HG02678 (cell line): ENCODE measurements around the gene LRP1B.

Experiments
- ATAC-seq: cut with Tn5 transposase; IDR thresholded peaks from one replicate; pipeline ENCODE4 v1.9.1; 2021; ENCODE audit warnings: mild to moderate bottlenecking, moderate library complexity; ENCODE audit not compliant: unreplicated experiment

LRP1B gene

DNA sequence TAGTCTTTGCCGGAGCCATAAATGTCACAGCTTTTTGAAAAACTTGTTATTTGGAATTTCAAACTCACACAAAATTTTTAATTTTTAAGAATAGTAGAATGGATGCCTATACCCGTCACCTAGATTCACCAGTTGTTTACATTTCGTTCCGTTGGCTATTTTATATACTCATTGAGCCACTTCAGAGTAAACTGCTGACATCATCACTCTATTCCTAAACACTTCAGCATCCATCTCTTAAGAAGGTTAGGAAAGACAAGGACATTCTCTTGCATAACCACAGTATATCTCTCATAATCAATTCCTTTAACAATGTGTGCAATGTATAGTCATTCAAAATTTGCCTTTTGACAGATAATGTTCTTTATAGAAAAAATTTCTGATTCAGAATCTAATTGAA, 1065.8 kb downstream of the LRP1B start:
- no peak for ATAC-seq

DNA sequence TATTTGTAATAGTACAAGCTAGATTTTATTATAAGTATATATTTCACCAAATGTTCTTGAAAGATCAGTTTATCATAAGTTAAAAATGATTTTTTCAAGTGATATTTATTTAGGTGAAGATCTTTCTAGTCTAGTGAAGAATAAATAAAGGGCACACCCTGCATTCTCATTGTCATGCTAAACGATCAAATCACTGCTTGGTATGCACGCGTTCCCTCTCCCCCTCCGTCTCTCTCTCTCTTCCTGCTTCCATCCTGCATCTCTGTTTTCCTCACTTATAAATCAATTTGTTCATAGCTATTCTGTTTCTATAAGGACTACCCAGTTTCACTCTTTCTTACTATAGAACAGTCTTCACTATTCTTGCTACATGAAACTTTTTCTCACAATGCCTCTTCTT, 1067.4 kb downstream of the LRP1B start:
- ATAC-seq: no peak

- ATAC-seq: no peak
Observed at GRCh38 chr2:141062443-141062842, 1068.4 kb downstream of the LRP1B start.

DNA sequence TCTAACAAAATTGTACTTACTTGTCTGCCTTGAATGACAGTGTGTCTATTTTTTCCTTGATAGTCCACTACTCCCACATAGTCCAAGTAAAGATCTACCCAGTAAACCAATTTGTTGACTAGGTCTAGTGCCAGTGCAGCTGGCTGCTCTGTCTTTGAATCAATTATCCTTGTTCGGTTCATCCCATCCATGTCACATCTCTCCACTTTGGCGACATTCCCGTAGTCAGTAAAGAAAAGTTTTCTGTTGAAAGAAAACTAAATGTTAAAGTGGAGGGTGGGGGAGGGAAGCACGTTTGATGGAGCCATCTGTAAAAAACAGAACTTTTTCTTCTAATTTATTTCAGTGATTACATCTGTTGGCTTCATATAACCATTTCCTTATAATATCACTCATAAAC, 1068.8 kb downstream of the LRP1B start:
- no peak for ATAC-seq

DNA sequence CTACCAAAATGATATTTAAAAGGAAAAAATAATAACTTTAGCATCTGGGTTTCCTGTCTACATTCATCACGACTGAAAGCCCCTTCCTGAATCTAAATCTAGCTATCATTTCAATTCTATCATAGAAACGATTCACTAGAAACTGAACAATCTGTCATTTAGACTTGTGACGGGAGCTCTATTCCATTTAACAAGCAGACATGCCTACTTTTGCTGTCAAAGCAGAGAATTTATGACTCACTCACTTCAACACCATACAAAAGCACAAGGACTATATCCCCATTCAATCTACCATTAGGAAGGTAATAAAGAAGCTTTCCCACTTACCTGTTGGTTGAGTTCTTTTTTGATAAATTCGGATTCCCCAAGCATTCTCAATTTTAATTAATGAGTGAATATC, 1072.3 kb downstream of the LRP1B start:
- no peak for ATAC-seq

DNA sequence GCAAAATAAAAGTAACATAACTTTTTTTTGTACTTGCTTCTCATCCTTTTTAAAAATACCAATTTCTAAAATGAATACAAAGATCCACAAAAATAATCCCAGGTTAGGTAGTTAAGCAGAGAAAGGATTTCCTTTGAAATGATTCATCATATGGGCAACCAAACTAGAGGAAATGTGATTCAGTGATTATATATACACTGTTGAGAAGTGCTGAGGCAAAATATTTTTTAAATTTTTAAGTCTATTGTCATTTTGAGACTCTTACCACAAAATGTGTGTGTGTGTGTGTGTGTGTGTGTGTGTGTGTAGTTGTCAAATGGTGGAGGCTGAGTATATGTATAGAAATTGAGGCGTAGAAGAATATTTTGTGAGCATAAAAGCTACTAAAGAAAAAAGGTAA, 1075.3 kb downstream of the LRP1B start:
- ATAC-seq: no peak

DNA sequence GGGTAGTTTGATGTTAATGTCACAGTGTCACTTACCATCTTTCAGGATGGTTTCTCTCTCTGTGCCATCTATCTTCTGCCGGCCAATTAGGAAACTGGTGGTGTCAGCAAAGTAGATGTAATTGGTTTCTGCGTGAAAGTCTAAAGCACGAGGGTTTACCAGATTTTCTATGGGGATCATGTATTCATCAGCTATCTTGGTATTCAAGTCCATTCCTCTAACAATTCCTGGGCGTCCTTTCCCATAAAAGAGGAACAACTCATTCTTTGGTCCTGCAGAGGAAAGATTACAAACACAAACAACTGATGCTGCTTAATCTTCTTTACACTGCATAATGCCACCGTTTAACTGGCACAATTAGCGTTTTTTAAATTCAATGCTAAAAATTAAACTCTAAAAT, 1081.9 kb downstream of the LRP1B start:
- no peak for ATAC-seq

GRCh38 chr2:141041281-141041680, 1089.5 kb downstream of the LRP1B start:
- ATAC-seq: no peak

GRCh38 chr2:141038341-141038740, 1092.5 kb downstream of the LRP1B start:
- ATAC-seq: no peak

DNA sequence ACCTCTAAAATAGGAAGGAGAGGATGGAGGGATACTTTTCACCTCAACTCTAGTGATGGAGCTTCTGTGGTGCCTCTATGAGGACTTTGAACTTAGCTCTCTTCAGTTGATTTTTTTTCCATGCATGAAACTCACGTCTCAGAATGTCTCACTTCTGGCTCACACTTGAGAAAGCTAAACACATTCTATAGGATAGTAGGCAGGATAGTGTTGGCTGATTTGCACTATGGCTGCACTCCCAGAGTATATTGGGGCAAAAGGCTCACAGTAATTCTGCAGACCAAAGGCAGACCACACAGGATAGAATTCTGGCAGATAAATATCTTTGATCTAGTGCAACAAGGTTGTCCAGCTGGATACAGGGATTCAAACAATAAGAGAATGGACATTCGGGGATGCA, 1093.5 kb downstream of the LRP1B start:
- ATAC-seq: no peak

DNA sequence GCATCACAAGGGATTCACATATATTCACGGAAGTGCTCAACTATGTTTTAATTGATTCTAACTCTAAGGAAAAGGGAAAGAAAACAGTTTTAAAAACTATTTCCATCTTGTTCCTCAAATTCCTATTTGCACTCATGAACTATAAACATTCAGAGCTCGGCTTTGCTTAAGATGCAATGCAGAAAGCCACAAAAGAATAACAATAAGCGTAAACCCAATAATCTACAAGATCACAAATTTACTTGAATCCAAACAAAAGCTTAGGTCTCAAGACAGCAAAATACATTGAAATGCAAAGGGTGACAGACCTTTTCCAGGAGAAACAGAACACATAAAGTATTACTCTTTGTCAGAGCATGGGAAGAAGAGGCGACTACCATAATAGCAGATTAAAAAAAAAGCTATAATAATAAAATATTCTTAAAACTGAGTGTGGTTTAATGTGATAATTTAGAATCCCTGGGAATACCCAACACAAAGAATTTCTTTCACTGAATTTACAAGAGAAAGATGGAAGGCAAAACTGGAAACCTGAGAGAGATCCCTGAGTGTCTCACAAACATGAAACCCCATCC, 1094.9 kb downstream of the LRP1B start:
- no peak for ATAC-seq

DNA sequence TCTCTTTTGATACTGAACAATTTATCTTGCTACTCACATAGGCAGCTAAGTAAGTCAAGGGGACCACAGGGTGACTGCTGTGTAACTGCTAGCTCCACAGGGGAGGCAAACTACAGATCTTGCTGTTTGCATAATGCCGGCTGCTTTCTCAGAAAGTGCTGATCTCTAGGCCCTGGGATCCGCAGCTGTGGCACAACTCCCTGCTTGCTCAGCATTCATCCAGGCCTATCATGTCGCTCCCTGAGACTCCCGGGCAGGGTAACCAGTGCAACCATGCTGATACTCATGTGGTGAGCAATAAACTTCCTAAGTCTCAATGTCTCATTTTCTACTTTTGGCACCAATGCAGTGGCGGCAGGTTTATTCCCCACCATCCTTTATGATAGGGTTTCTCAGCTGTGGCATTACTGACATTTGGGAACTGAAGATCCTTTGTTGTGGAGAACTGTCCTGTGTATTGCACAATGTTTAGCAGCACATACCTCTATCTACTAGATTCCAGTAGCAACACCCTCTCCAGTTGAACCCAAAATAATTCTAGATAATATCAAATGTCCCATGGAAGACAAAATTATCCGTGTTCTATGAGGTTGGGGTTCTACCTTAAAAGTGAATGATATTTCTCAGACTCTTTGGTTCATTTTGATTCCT, 1101.3 kb downstream of the LRP1B start:
- no peak for ATAC-seq

DNA sequence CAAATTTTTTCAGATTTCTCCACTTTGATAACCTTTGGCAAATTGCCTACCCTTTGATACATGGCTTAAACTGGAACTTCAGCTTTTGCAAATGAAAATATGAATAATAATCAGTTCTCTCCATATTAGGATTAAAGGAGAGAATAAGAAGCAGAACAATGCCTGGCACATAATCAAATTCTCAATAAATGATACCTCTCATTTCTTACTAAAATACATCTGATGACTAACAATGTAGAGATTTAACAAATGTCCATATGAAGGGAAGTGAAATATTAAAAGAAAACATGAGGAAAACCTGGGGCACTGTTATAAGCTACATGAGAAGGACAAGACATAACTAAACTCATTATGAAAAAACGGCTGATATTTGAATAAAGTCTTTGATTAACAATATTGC, 1103.6 kb downstream of the LRP1B start:
- no peak for ATAC-seq

DNA sequence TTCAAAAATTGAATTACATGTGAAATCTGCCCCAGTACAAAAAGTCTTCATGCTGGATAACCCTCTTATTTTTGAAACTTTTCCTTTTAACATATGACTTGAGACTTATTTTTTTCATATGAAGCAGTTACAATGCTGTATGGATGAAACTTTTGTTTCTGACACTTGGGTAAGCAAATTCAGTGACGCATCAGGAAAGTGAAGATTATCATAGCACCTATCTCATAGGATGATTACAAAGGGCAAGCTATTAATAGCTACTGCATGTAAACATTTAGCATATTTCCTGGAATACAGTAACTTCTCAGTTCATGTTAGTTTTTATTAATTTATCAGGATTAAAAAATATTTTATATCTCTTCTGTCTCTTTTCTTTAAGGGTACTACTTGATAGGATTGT, 1109.2 kb downstream of the LRP1B start:
- no peak for ATAC-seq

DNA sequence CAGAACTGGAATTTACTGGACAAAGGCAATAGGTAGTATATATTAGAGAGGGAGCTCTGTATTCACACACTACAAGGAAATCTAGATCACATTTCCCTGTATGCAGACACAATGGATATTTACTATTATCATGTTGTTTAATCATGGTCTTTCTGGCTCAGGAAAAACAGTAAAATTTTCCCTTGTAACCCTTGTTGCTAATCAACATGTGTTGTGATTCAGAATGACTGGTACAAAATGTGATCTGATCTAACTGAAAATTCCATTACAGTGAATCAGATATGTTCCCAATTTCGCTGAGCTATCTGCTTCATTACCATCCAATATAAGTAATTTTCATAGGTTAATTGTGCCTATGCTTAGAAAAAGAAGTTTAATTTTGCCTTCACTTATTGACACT, 1109.7 kb downstream of the LRP1B start:
- no peak for ATAC-seq

- ATAC-seq: no peak
Observed at GRCh38 chr2:141020346-141020745, 1110.5 kb downstream of the LRP1B start.

DNA sequence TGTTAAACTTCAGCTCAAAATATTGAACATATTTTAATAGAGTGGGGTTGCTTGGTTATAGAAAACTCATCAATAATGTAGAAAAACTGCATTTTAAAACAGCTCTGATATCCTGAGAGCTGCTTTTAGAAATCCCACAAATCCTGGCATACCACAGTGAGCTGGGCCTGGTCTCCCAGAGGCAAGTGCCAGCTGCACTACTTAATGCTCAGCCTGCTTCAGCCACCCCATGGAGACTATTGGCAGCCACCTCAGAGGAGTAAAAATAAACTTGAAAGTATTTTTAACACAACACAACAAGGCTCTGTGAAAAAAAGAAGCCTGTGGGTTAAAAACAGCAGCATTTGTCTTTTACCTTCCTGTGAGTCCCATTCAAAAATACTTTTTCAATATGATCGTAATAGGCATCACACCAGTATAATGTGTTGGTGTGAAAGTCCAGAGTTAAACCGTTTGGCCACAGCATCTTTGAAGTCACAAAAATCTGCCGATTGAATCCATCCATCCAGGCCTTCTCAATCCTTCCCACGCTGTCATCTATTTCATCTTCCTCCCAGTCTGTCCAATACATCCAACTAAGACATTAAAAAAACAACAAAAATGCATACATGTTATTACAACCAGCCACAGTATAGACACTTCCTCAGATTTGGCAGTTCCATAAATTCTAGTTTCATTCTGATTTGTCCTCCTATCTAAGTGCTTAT, 1115.3 kb downstream of the LRP1B start:
- no peak for ATAC-seq

DNA sequence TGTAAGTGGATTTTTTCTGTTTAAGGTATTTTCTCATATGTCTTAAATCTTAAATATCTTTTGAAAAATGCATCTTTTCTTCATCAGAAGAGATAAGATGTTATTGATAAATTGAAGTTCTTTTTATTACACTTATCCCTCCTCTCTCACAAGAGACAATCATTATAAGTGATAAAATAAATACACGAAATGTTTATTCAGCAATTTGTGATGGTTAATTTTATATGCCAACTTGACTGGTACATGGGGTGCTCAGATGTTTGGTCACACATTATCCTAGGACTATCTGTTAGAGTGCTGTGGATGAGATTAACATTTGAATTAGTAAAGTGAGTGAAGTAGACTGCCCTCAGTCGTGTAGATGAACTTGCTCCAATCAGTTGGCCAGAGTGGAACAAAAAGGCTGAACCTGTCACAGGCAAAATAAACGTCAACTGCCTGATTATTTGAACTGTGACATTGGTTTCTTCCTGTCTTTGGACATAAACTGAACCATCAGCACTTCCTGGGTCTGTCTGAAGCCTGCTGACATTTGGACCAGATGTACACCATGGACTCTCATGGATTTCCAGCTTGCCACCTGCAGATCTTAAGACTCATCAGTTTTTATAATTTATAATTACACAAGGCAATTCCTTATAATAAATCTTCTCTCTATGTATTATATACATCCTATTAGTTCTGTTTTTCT, 1126.7 kb downstream of the LRP1B start:
- ATAC-seq: no peak

GRCh38 chr2:141001750-141002149, 1129.1 kb downstream of the LRP1B start:
- no peak for ATAC-seq

- no peak for ATAC-seq
Observed at GRCh38 chr2:140998577-140998976, 1132.2 kb downstream of the LRP1B start.

- ATAC-seq: no peak
Observed at GRCh38 chr2:140998017-140998416, 1132.8 kb downstream of the LRP1B start.

DNA sequence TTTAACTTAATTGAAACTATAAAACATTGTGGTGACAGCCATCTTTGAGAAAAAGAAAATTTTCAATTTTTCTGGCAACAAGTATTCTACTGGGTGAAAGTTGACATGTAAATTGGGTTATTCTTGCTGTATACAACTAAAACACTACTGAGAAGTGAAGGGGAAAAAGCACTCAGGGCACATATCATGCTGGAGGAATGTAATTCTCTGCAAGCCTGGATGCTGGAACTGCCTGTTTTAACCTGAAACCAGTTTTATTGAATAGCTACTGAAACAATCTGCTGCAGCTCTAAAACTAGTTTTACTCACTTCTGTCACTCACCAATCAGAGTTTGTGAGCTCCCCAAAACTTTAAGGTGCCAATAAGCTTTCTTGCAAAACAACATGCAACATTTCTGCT, 1136.0 kb downstream of the LRP1B start:
- no peak for ATAC-seq
